Jurkat, Clone E6-1 (cell line): ENCODE results near the gene WFDC5.
A peak's percentile ranks its signal among the peaks of the same experiment; 100 is the strongest.

ENCODE experiments used
- DNase-seq: peaks from one replicate; pipeline ENCODE4 v3.0.0-alpha.2; 2011; ENCODE audit warnings: low read depth, low spot score
- H3K4me3 ChIP-seq: 2 replicates; pipeline ENCODE4 v1.5.1; 2011; ENCODE audit warnings: mild to moderate bottlenecking, low read length, control low read depth, moderate library complexity

Gene WFDC5

DNA sequence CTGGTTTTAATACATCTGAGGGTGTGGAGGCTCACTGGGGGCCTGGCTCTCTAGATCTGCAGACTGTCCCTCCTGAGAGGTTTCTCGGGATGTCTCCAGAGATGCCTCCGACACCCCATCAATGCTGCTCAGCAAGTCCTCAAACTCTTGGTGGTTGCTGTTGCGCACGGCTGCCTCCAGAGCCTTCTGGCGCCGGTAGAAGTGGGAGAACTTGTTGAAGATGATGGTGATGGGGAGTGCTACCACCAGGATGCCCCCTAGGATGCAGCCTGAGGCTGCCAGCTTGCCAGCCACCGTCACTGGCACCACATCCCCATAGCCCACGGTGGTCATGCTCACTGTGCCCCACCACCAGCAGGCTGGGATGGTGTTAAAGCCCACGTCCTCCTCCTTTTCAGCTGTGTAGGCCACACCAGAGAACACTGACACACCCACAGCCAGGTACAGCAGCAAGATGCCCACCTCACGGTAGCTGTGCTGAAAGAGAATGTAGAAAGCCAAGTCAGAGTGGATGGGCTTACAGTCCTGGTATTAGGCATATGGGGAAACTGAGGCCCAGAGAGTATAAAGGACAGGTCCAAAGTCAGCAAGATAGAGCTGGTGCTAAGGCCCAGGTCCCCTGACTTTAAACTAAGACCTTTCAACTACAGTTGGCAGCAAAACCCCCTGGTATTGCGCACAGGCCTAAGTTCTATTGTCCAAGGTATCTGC lies 20.0 kb downstream of the WFDC5 start:
- no peak overlapping the region for H3K4me3 ChIP-seq
- no peak for DNase-seq

DNA sequence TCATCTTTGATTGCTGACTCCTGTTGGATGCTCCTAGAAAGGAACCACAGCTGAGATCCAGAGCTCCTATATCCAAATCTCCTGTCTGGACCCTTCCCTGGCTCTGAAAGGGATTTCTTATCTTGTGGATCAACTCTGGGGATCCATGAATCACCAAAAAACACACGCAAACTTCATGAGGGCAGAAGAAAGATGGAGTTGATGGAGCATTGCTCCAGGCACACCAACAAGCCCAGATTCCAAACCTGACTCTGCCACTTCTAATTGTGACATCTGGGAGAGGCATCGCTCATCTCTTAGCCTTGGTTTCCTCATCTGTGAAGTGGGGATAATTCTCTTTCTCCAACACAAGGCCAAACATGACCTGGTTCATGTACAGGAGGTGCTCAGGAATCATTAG lies 20.8 kb downstream of the WFDC5 start:
- no peak overlapping the region for H3K4me3 ChIP-seq

DNA sequence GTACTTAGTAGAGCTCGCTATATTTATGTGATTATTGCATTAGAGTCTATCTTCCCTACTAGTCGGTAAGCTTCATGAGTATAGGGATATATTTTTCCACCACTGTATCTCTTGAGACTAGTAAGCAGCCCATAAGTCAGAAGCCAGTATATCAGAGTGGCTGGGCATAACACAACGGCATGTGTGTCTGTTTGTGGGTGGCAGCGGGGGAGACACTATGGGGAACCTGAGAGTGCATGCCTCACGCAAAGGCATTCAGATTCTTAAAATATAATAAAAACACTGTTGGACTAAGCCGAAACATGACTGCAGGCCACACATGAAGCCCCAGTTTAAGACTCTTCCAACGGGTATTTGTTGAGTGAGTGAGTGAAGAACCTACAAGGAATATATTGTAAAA lies 22.1 kb downstream of the WFDC5 start:
- H3K4me3 ChIP-seq: no peak overlapping the region
- DNase-seq: no peak

More for the DNA sequence above, 20.8 kb downstream of the WFDC5 start:
- DNase-seq: no peak

DNA sequence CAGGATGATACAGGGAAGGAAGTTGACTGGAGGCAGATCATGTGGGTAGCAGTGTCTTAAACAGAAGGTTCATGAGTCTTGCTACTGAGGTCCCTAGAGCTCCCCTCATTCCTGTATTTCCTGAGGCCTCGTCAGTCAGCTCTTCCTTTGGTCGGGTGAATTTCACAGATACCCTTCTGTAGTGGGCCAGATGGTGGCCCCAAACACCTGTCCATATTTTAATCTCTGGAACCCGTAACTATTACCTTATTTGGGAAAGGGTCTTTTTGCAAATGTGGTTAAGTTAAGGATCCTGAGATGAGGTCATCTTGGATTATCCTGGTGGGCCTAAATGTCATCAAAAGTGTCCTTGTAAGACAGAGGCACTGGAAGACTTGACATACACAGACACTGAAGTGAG lies 23.6 kb downstream of the WFDC5 start:
- no peak for DNase-seq
- H3K4me3 ChIP-seq: no peak overlapping the region

DNA sequence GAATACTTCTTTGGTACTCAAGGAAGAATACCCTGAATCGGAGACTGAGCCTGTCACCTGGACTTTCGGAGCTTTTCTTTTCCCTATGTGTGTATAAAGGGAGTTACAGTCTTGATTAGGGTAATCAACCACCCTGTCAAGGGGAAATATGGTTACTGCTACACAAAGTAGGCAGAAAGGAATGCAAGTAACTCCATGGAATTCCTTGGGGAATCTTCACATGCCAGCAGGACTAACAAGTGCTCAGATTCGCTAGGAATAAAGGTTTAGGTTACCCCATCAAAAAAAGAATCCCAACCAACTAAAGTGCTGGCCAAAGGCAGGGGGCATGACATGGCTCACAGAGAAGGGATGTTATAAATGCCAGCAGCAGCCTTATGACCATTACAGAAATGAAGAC lies 24.5 kb downstream of the WFDC5 start:
- no peak for DNase-seq
- no peak overlapping the region for H3K4me3 ChIP-seq

DNA sequence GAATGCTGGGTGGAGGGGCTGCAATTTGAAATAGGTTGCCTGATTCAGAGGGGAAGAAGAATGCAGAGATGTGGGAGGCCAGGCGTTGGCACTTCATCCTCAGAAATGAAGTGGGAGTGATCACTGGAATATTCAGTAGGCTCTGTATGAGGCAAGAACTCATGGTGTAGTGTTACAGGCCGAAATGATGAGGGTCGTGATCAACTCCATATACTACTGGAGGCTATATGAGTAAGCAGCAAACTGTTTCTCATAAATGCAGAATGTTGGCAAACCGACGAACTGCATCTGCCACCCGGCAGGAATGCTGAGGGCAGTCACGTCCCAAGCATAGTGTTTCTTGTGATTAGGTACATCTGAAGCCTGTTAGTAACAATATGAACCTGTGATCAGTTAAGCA lies 26.7 kb downstream of the WFDC5 start:
- H3K4me3 ChIP-seq: no peak overlapping the region
- no peak for DNase-seq

DNA sequence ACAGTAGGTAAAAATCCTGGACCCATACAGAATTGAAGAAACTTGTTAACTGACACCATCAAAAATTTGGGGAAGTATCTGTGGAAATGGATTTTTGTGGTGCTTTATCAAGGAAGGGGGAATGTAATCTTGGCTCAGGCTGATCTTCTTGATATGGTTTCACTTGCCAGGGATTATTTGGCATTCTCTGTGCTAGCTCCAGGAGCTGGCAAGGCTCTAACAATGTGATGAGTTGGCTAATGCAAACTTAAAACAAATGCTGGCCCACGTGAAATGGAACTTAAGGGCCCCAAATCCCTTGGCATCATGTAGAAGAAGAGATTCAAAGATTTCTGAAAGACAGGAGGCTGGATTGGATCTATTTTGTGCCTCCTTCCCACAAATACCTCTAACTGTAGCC lies 27.2 kb downstream of the WFDC5 start:
- H3K4me3 ChIP-seq: no peak overlapping the region
- no peak for DNase-seq

DNA sequence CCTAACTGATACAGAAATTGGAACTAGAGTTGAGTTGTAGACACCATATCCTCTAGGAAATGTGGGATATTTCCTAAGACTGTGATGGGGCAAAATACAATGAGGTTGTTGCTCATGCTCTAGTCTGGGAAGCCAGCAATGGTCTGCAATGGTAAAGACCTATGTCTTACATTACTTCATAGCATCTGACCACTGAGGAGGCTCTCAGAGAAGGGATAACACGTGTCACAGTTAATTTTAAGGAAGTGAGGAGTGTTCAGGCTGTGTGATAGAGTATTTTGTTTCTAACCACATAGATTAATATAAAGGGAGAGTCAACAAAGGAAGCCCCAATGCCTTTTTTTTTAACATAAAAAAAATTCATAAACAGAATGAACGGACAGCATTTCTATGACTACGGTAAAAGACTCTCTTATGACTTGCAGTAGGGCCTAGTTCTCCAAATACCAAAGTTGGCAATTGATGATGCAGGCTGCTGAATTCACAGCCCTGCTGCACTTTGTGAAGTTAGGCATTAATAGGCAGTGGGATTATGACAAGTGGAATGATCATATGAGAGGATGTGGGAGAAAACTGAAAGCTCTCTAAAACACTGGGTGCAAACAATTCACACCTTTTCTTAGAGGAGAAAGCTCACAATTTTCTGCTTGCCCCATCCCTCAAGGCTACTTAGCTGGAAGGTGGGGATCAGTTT lies 27.7 kb downstream of the WFDC5 start:
- no peak overlapping the region for H3K4me3 ChIP-seq
- no peak for DNase-seq

DNA sequence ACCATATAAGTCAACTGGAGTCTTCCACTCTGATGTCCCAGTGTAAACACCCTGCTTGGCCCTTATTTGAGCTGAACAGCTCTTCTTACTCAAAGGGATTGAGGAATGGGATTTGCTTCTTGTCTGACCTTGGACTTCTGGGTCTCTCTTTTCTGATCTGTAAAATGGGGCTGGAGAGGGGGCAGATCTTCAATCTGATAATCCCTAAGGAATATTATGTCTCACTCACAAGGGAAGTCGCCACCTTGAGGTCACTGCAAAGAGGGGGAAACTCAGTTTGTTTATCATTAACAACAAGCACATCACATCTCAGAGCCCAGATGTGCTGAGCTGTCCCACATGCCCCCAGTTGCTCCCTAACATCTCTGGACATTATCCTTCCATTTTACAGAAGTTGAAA lies 29.1 kb downstream of the WFDC5 start:
- no peak for DNase-seq
- no peak overlapping the region for H3K4me3 ChIP-seq

DNA sequence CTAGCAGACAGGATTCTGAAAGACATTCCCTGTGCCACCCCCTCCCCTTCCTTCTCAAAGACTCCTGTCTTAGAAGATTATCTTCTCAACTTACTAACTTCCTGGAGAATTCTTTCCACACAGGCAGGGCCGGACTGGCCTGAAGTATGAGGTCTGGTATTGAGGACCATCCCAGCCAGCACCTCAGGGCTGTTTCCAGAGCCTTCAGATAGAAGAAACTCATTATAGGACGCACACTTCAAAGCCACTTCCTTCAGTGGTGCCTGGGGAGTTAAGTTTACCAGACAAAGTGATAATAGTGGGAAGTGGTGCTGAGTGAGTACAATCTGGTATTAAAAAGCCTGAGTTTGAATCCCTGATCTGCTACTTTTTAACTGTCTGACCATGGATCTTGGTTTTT lies 29.7 kb downstream of the WFDC5 start:
- no peak overlapping the region for H3K4me3 ChIP-seq
- DNase-seq: no peak

DNA sequence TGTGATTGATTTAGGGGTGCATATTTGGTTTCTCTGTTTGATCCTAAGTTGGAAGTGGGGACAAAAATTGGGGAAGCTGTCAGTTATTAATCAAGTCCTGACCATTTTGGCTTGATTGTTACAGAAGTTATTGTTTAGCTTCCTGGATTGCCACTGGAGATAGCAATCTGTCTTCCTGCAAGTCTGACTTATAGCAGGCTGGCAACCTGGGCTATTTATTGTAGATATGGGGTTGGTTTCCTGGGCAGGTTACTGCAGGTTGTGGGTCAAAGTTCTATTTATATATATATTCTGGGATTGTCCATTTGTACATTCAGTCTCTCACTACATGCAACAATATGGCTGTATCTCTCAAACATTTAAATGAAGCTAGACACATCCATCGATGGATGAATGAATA lies 31.8 kb downstream of the WFDC5 start:
- DNase-seq: no peak
- H3K4me3 ChIP-seq: no peak overlapping the region

DNA sequence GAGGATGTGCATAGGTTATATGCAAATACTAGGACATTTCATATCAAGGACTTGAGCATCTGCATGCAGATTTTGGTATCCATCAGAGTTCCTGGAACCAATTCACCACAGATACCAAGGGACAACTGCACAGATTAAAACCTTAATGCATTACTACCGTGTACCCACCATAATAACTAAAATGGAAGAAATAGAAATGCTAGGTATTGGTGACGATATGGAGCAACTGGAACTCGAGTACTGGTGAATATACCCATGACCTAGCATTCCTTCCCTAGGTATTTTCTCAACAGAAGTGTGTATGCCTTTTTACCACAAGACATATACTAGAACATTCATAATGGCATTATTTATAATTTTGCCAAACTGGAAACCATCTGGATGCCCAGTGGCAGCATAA lies 32.5 kb downstream of the WFDC5 start:
- no peak for DNase-seq
- no peak overlapping the region for H3K4me3 ChIP-seq

DNA sequence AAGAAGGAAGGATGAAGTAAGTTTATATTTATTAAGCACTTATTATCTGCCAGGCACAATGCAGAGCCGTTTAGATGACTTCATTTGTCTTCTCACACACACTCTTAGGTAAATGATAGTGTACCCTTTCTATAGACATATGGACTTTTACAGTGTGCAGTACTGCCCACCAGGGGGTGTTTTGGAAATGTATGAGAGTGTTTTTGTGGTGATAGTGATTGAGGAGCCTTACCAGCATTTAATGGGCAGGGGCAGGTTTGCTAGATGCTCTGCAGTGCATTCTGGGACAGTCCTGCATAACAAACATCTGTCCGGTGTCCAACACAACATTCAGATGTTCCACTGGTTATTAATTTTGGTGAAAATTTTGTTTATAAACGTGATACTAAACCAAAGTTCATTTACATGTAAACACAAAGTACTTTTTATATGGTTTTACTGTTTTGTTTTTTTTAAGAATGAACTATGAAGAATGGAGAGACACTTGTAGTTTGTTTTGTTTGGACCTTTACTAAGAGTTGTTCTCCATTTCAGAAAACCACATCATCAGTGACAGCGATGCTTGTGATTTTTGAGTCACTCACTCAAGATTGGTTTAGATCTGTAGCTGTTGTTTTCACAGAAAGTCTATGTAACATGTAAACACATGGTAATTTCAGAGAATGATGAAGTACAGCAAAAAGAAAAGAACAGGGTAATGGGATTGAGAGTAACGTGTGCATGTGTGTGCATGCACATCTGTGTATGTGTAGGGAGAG lies 33.9 kb downstream of the WFDC5 start:
- peak; percentile 28 for DNase-seq
- no peak overlapping the region for H3K4me3 ChIP-seq

DNA sequence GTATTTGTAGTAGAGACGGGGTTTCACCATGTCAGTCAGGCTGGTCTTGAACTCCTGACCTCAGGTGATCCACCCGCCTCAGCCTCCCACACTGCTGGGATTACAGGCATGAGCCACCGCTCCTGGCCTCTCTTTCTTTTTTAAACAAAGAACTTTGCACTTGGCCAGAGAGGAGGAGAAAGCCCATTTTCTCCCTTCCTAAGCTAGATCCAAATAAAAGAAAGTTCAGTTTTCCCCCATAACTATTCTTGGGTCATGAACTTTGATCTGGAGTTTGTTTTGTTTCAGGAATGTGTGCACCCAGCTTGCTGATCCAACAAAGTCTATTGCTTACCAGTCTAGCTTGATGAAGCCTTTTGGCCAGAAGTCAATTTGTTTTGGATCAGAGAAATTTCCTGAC lies 37.4 kb downstream of the WFDC5 start:
- no peak for DNase-seq
- no peak overlapping the region for H3K4me3 ChIP-seq

DNA sequence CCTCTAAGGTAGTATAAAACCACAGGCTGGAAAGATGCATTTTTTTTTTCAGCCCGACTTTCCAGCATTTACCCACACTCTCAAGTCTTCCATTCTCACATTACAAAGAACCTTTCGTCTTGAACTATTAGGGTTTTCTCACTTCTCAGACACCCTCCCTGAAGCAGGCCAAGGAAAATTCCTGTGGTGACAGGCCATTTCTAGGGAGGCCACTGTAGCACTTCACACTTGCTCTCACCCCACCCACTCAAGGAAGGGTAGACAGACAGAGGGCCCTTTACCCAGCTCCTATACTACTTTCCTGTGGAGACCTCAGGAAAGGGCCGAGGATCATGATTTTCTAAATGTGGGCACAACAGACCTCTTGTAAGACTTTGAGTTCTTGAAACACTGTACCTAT lies 41.8 kb downstream of the WFDC5 start:
- DNase-seq: no peak
- H3K4me3 ChIP-seq: no peak overlapping the region

DNA sequence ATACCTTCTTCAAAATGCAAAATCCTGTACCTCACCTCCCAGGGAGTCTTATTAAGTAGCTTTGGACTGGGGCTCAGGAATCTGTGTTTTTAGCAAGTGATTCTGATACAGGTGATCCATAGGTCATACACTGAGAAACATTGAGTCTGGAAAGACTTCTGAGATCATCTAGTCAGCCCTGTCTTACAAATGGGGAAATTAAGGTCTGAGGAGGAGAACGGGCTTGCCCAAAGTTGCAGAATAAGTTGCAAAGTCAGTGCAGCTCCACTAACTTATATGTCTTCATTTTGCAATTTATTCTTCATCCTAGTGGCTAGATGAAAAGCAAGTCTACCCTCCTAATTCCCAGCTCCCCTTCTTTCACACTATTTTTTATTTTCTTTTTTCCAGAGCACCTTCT lies 42.9 kb downstream of the WFDC5 start:
- DNase-seq: no peak
- no peak overlapping the region for H3K4me3 ChIP-seq

DNA sequence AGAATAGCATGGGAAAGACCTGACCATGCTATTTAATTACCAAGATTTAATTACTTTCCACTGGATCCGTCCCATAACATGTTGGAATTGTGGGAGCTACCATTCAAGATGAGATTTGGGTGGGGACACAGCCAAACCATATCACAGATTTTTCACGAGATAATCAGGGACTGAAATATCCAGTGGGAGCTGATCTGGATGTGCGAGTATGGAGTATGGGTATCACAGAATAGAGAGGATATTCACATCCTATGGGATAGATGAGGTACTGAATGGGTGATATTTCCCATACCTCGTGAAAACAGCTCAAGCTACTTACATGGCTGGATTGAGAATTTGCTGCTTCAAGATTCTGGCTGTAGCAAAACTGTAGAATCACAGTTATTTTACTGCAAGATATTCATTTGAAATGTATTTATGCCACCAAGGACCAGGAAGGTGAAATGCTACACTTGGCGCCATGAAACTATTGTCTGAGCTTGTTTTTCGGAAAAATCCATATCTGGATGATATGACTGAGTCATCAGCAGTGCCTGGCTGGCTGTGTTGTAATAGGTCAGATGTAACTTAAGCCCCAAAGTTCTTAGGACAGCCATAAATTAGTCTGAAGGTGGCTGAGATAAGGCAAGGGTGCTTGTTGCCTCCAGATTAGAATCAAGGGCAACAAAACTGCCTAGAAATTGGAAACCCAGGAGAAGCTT lies 43.9 kb downstream of the WFDC5 start:
- no peak for DNase-seq

DNA sequence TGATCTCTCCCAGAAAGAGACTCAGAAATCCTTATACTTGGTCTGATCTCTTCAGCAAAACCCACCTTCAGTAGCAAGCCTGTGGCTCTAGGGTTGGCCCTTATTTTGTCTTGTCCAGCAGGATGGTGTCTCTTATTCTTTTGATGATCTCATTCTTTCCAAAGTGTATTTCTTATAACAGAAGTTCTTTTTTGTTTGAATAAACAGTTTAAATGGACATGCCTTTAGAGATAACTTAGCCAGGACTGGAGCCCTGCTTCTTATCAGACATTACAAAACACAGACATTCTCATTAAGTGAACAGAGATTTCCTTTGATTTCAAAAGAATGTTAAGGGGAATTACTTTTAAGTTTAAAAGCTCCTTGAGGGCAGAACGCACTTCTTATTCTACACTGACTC lies 45.7 kb downstream of the WFDC5 start:
- H3K4me3 ChIP-seq: no peak overlapping the region
- DNase-seq: no peak

More for the DNA sequence above, 43.9 kb downstream of the WFDC5 start:
- H3K4me3 ChIP-seq: no peak overlapping the region

DNA sequence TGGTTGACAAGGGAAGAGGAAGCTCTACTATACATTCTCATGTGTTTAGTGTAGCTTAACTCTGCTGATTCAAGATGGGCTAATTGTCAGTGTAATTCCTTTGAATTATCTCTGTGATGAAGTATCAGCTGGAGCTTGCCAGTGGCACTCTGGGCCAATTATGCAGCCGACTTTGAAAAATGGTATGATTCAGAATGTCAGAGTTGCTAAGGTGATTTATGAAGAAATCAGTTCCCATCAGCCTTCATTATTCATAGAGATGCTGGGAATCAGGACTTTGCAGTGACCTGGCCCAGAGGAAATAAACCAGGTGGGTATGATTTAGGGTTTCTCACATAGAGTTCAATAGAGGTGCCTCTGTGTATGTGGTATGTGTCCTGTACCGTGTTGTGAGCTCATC lies 47.4 kb downstream of the WFDC5 start:
- H3K4me3 ChIP-seq: no peak overlapping the region
- no peak for DNase-seq

DNA sequence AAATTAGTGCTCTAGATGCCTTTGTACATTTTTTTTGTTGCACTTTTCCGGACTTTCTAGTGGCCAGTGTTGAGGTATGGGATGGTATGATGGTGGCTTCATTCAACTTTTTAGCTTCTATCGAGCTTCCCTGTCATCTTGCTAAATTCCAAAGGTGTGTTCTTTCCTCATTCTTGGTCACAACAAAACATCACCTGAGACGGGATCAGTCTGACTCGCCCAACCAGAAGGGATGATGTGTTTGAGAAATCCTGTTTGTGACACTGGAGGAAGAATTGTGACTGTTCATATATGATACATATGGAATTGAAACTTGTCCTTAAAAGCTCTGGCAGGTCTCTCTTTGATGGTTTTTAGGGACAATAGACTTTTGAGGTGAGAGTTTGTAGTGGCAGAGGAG lies 47.9 kb downstream of the WFDC5 start:
- DNase-seq: no peak
- no peak overlapping the region for H3K4me3 ChIP-seq
